GM18909 (cell line): ENCODE data around the gene ATP1A4.
"Not testable (repeated sequence)": the region's sequence is repeated elsewhere in the genome, so short reads cannot be mapped to it uniquely, and the experiment has no call there.

Experiments
- ATAC-seq: cut with Tn5 transposase; IDR thresholded peaks from one replicate; pipeline ENCODE4 v1.9.1; 2021; ENCODE audit warnings: mild to moderate bottlenecking; ENCODE audit not compliant: unreplicated experiment, poor library complexity

ATP1A4 gene

GRCh38 chr1:160151303-160151702 is at the start of gene ATP1A4:
Gene ATP1A4, plus strand, starts transcription at chr1:160151603. Its CDS starts 438 bp downstream, at chr1:160152041.
- no peak for ATAC-seq

GRCh38 chr1:160101717-160102522 is 49.5 kb upstream of the ATP1A4 start:
- no peak for ATAC-seq

- no peak for ATAC-seq
Observed at GRCh38 chr1:160103658-160104408, 47.6 kb upstream of the ATP1A4 start.

- no peak for ATAC-seq
Observed at GRCh38 chr1:160104486-160104885, 46.9 kb upstream of the ATP1A4 start.

- no peak for ATAC-seq
Observed at GRCh38 chr1:160105155-160105554, 46.2 kb upstream of the ATP1A4 start.

- ATAC-seq = no peak
Observed at GRCh38 chr1:160107512-160107911, 43.9 kb upstream of the ATP1A4 start.

GRCh38 chr1:160108888-160109662 is 42.3 kb upstream of the ATP1A4 start:
- ATAC-seq = no peak

- ATAC-seq = no peak
Observed at GRCh38 chr1:160109686-160110085, 41.7 kb upstream of the ATP1A4 start.

- not testable (repeated sequence) for ATAC-seq
Observed at GRCh38 chr1:160111462-160111861, 39.9 kb upstream of the ATP1A4 start.

- ATAC-seq = no peak
Observed at GRCh38 chr1:160112357-160112756, 39.0 kb upstream of the ATP1A4 start.

GRCh38 chr1:160113407-160113806 is 38.0 kb upstream of the ATP1A4 start:
- ATAC-seq = no peak

GRCh38 chr1:160114085-160114484 is 37.3 kb upstream of the ATP1A4 start:
- ATAC-seq = no peak

- no peak for ATAC-seq
Observed at GRCh38 chr1:160115545-160116282, 35.7 kb upstream of the ATP1A4 start, which contains the start of gene ATP1A2. Gene ATP1A2, plus strand, starts transcription at chr1:160115759. Its CDS starts 103 bp downstream, at chr1:160115862.

- no peak for ATAC-seq
Observed at GRCh38 chr1:160116283-160117147, 34.9 kb upstream of the ATP1A4 start.

- no peak for ATAC-seq
Observed at GRCh38 chr1:160117300-160117699, 34.1 kb upstream of the ATP1A4 start.

GRCh38 chr1:160117709-160118183 is 33.7 kb upstream of the ATP1A4 start:
- ATAC-seq = no peak

GRCh38 chr1:160118928-160119327 is 32.5 kb upstream of the ATP1A4 start:
- ATAC-seq = no peak

GRCh38 chr1:160120797-160121196 is 30.6 kb upstream of the ATP1A4 start:
- no peak for ATAC-seq

GRCh38 chr1:160121388-160121787 is 30.0 kb upstream of the ATP1A4 start:
- no peak for ATAC-seq
